Measurements from ENCODE around the gene CIB4.

- TF ChIP-seq EZH2phosphoT487 (IDR thresholded peaks at IDR 0.05; ENCODE audit: low read depth, severe bottlenecking, unreplicated experiment) (no peak), CTCF (IDR thresholded peaks at IDR 0.05; ENCODE audit: poor library complexity) (no peak), EZH2 (IDR thresholded peaks at IDR 0.05; ENCODE audit: borderline replicate concordance) (no peak)
Observed at GRCh38 chr2:26536371-26537068, 104.6 kb downstream of the CIB4 start.

All from hepatocyte (in vitro differentiated cells).